Stromal cell of bone marrow (primary cell): ENCODE measurements around the gene FEN1.

ENCODE experiments used
- DNase-seq: peaks from one replicate; pipeline ENCODE4 v3.0.0-alpha.2; 2012; ENCODE audit warnings: low read depth

FEN1 gene

GRCh38 chr11:61792310-61793082 lies at the start of gene FEN1, which contains the start of gene TMEM258:
Gene FEN1, plus strand, starts transcription at chr11:61792911. Its CDS starts 2,451 bp downstream, at chr11:61795362.
Gene TMEM258, minus strand, starts transcription at chr11:61792599. Its CDS starts 41 bp downstream, at chr11:61792558.
- peak; percentile 85 for DNase-seq

- DNase-seq, result no peak
Observed at GRCh38 chr11:61743486-61744095, 49.1 kb upstream of the FEN1 start.

- no peak for DNase-seq
Observed at GRCh38 chr11:61744181-61744580, 48.5 kb upstream of the FEN1 start.

- no peak for DNase-seq
Observed at GRCh38 chr11:61744609-61745156, 48.0 kb upstream of the FEN1 start.

GRCh38 chr11:61745781-61746441 lies 46.8 kb upstream of the FEN1 start:
- no peak for DNase-seq

GRCh38 chr11:61746442-61747191 lies 46.1 kb upstream of the FEN1 start:
- DNase-seq, result no peak

- DNase-seq, result peak; percentile 33
Observed at GRCh38 chr11:61747192-61747966, 45.3 kb upstream of the FEN1 start.

GRCh38 chr11:61747967-61748285 lies 44.8 kb upstream of the FEN1 start:
- no peak for DNase-seq

- no peak for DNase-seq
Observed at GRCh38 chr11:61749591-61750217, 43.0 kb upstream of the FEN1 start.

- DNase-seq, result no peak
Observed at GRCh38 chr11:61750631-61751273, 42.0 kb upstream of the FEN1 start.

GRCh38 chr11:61751384-61751783 lies 41.3 kb upstream of the FEN1 start:
- DNase-seq, result no peak

GRCh38 chr11:61752117-61752924 lies 40.4 kb upstream of the FEN1 start, which contains the start of gene MYRF:
Gene MYRF, plus strand, starts transcription at chr11:61752636. Its CDS starts 109 bp downstream, at chr11:61752745.
- no peak for DNase-seq

GRCh38 chr11:61752925-61753521 lies 39.7 kb upstream of the FEN1 start:
- no peak for DNase-seq

GRCh38 chr11:61753672-61754071 lies 39.0 kb upstream of the FEN1 start:
- DNase-seq, result no peak

GRCh38 chr11:61754534-61755482 lies 37.9 kb upstream of the FEN1 start:
- no peak for DNase-seq

- no peak for DNase-seq
Observed at GRCh38 chr11:61756147-61756451, 36.6 kb upstream of the FEN1 start.

- no peak for DNase-seq
Observed at GRCh38 chr11:61756452-61757212, 36.1 kb upstream of the FEN1 start.
